ENCODE data around the gene NADSYN1. TPM values are rescaled to one million over a fixed set of nuclear protein-coding genes. Genes with fewer than 3 reads are reported as not detected.

Gene NADSYN1
- total and polyA plus RNA-seq, 4 donors: 62.8 to 79.3 (median 65.0) TPM

GRCh38 chr11:71431271-71431670 is 21.7 kb upstream of the NADSYN1 start:
- no peak for ATAC-seq (ENCODE audit: insufficient read depth, low FRiP score)
- Histone ChIP-seq H3K9me3 (ENCODE audit: control insufficient read depth in 4 of 4, insufficient read depth in 3 of 4, low read length in 3 of 4) (peaks cover 0 to 4% (median 0%) of the 10 kb centered on the region in 4 donors), H3K27me3 (ENCODE audit: control insufficient read depth in 3 of 3, insufficient read depth in 3 of 3, low read length in 2 of 3) (no peaks in the 10 kb centered on the region), H3K9ac (ENCODE audit: insufficient read depth in 1 of 2, low read length in 2 of 2) (no peak overlapping the region), H3K4me3 (no peak overlapping the region), H3K36me3 (ENCODE audit: control insufficient read depth in 4 of 4, insufficient read depth in 4 of 4, low read length in 4 of 4) (peaks cover 0 to 11% (median 0%) of the 10 kb centered on the region in 4 donors), H3K4me1 (ENCODE audit: control insufficient read depth in 5 of 5, insufficient read depth in 5 of 5, low read length in 5 of 5) (peaks cover 0 to 11% (median 6%) of the 10 kb centered on the region in 5 donors), H3K27ac (ENCODE audit: low read depth in 1 of 2, low read length in 1 of 2) (no peak overlapping the region)
- 64 to 76% methylated on average over 7 of the region's 7 CpGs for WGBS, 2 donors
- no peak for TF ChIP-seq CTCF (IDR thresholded peaks at IDR 0.05; ENCODE audit: control extremely low read depth, extremely low read depth)
- DNase-seq: no peak

- Histone ChIP-seq H3K9me3 (ENCODE audit: control insufficient read depth in 4 of 4, insufficient read depth in 3 of 4, low read length in 3 of 4) (peaks cover 0 to under 1% (median 0%) of the 10 kb centered on the region in 4 donors), H3K27me3 (ENCODE audit: control insufficient read depth in 3 of 3, insufficient read depth in 3 of 3, low read length in 2 of 3) (no peaks in the 10 kb centered on the region), H3K27ac (ENCODE audit: low read depth in 1 of 2, low read length in 1 of 2) (no peak overlapping the region), H3K4me1 (ENCODE audit: control insufficient read depth in 5 of 5, insufficient read depth in 5 of 5, low read length in 5 of 5) (peaks cover 0 to 11% (median 6%) of the 10 kb centered on the region in 5 donors), H3K9ac (ENCODE audit: insufficient read depth in 1 of 2, low read length in 2 of 2) (no peak overlapping the region), H3K36me3 (ENCODE audit: control insufficient read depth in 4 of 4, insufficient read depth in 4 of 4, low read length in 4 of 4) (peaks cover 0 to 19% (median 0%) of the 10 kb centered on the region in 4 donors), H3K4me3 (no peak overlapping the region)
- WGBS, 2 donors: 87 to 94% methylated on average over 7 of the region's 7 CpGs
- TF ChIP-seq CTCF (IDR thresholded peaks at IDR 0.05; ENCODE audit: control extremely low read depth, extremely low read depth): no peak
- DNase-seq (no peak), ATAC-seq (ENCODE audit: insufficient read depth, low FRiP score) (no peak)
Observed at GRCh38 chr11:71432761-71433647, 20.0 kb upstream of the NADSYN1 start.

- 72 to 88% methylated on average over 19 of the region's 19 CpGs for WGBS, 2 donors
- peak overlapping the region in 1 of 2 donors; percentile 21 for H3K27ac ChIP-seq (ENCODE audit: low read depth in 1 of 2, low read length in 1 of 2)
- H3K36me3 ChIP-seq (ENCODE audit: control insufficient read depth in 4 of 4, insufficient read depth in 4 of 4, low read length in 4 of 4): peaks cover 0 to 27% (median 0%) of the 10 kb centered on the region in 4 donors
Observed at GRCh38 chr11:71433648-71434450, 19.2 kb upstream of the NADSYN1 start.

More at GRCh38 chr11:71433648-71434450, 19.2 kb upstream of the NADSYN1 start:
- no peak for ATAC-seq (ENCODE audit: insufficient read depth, low FRiP score)
- H3K9ac ChIP-seq (ENCODE audit: insufficient read depth in 1 of 2, low read length in 2 of 2): no peak overlapping the region
- peaks cover 0 to 8% (median 3%) of the 10 kb centered on the region in 5 donors for H3K4me1 ChIP-seq (ENCODE audit: control insufficient read depth in 5 of 5, insufficient read depth in 5 of 5, low read length in 5 of 5)
- H3K4me3 ChIP-seq: no peak overlapping the region
- TF ChIP-seq CTCF (IDR thresholded peaks at IDR 0.05; ENCODE audit: control extremely low read depth, extremely low read depth): no peak
- no peaks in the 10 kb centered on the region for H3K9me3 ChIP-seq (ENCODE audit: control insufficient read depth in 4 of 4, insufficient read depth in 3 of 4, low read length in 3 of 4)
- H3K27me3 ChIP-seq (ENCODE audit: control insufficient read depth in 3 of 3, insufficient read depth in 3 of 3, low read length in 2 of 3): no peaks in the 10 kb centered on the region
- peak in 1 of 3 donors; percentile 43 for DNase-seq

All from lung (tissue), 12 donors.